PFSK-1 (cell line): ENCODE data around the gene DOCK8.

ENCODE experiments used
- POLR2AphosphoS5 ChIP-seq: IDR thresholded peaks from 2 replicates; pipeline ENCODE4 v1.6.1; 2012; ENCODE audit warnings: low read depth, mild to moderate bottlenecking, control low read depth, low read length, moderate library complexity
- TAF1 ChIP-seq: IDR thresholded peaks from 2 replicates; pipeline ENCODE4 v1.6.1; 2012; ENCODE audit warnings: low read length, control low read depth, borderline replicate concordance; ENCODE audit not compliant: insufficient read depth

DNA sequence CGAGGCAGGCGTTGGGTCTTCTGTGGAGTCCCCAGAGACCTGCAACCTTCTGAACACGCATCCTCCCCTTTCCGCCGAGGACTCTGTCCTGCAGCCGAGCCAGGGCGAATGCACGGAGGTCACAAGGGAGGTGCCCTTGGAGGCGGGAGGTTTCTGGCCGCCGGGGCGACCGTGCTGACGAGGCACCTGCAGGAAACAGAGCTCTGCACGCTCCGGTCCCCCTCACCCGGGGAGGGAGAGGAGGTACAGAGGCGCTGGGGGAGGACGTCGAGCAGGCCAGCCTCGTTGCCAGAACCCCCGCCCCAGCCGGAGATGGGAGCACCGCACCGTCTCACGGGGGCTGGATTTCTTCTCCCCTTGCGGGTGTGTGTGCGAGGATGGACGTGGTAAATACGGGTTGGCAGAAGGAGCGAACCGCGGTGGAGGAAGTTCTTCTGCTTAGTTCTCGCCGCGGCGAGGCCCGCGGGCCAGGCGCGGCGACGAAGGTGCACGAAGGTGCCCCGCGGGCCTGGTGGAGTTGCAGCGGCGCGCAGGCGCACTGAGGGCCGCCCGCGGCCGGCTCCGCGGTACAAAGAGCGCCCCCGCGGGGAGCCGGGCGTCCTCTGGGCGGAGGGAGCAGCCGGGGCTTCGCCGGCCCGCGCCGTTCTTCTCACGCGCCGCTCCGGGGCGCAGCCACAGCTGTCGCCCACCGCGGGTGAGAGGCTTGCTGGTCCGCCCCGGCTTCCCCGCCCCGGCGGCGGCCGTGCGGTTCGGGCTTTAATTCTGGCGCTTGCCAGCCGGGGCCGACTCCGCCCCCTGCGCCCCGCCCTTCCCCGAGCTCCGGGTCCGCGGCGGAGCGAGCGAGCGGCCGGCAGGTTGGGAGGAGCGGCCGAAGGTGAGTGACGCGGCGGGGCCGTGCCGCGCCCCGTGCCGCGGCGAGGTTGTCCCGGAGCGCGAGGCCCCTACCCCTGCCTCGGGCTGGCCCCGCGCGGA is 289.5 kb downstream of the DOCK8 start, which contains the start of gene KANK1:
- TF ChIP-seq POLR2AphosphoS5 (no peak), TAF1 (no peak)
